ENCODE measurements around the gene TEX264.

The TEX264 gene

GRCh38 chr3:51676102-51676640 is 5.1 kb downstream of the TEX264 start:
- no peak for DNase-seq

GRCh38 chr3:51677358-51677757 is 6.3 kb downstream of the TEX264 start:
- DNase-seq = no peak

GRCh38 chr3:51678186-51678585 is 7.1 kb downstream of the TEX264 start:
- DNase-seq = no peak

GRCh38 chr3:51678641-51679040 is 7.6 kb downstream of the TEX264 start:
- no peak for DNase-seq

GRCh38 chr3:51679318-51679717 is 8.3 kb downstream of the TEX264 start:
- DNase-seq = no peak

- no peak for DNase-seq
Observed at GRCh38 chr3:51679777-51680176, 8.7 kb downstream of the TEX264 start.

- DNase-seq = no peak
Observed at GRCh38 chr3:51680196-51680595, 9.1 kb downstream of the TEX264 start.

- DNase-seq = no peak
Observed at GRCh38 chr3:51680663-51681230, 9.7 kb downstream of the TEX264 start.

- DNase-seq = no peak
Observed at GRCh38 chr3:51681453-51681852, 10.4 kb downstream of the TEX264 start.

GRCh38 chr3:51682079-51682478 is 11.0 kb downstream of the TEX264 start:
- no peak for DNase-seq

- no peak for DNase-seq
Observed at GRCh38 chr3:51682526-51682925, 11.5 kb downstream of the TEX264 start.

- no peak for DNase-seq
Observed at GRCh38 chr3:51683566-51683965, 12.5 kb downstream of the TEX264 start.

GRCh38 chr3:51684971-51685751 is 14.1 kb downstream of the TEX264 start:
- DNase-seq = no peak

GRCh38 chr3:51686056-51686455 is 15.0 kb downstream of the TEX264 start:
- no peak for DNase-seq

GRCh38 chr3:51686512-51687215 is 15.6 kb downstream of the TEX264 start:
- DNase-seq = no peak

GRCh38 chr3:51687431-51688205 is 16.6 kb downstream of the TEX264 start:
- DNase-seq = no peak

- no peak for DNase-seq
Observed at GRCh38 chr3:51688206-51688600, 17.2 kb downstream of the TEX264 start.

GRCh38 chr3:51691021-51691420 is 20.0 kb downstream of the TEX264 start:
- DNase-seq = no peak

GRCh38 chr3:51691949-51692348 is 20.9 kb downstream of the TEX264 start:
- DNase-seq = no peak

- no peak for DNase-seq
Observed at GRCh38 chr3:51692980-51693395, 21.9 kb downstream of the TEX264 start.

GRCh38 chr3:51696954-51697353 is 25.9 kb downstream of the TEX264 start:
- DNase-seq = no peak

- no peak for DNase-seq
Observed at GRCh38 chr3:51698209-51698608, 27.2 kb downstream of the TEX264 start.

GRCh38 chr3:51700403-51700802 is 29.4 kb downstream of the TEX264 start:
- no peak for DNase-seq
